HEK293T (cell line): ENCODE results near the gene KIAA0513.
"Not testable (repeated sequence)": the region's sequence is repeated elsewhere in the genome, so short reads cannot be mapped to it uniquely, and the experiment has no call there.

Experiments used
- CTCF ChIA-PET: fragments of 350-600 bp; formaldehyde crosslinking; extraction: SDS; loops from one replicate; lab custom pipeline; 2021; ENCODE audit warnings: antibody characterized with exemption, inconsistent platforms; lab: Yijun Ruan, JAX
- POLR2A ChIA-PET: fragments of 350-600 bp; formaldehyde crosslinking; extraction: SDS; loops from one replicate; lab custom pipeline; 2020; ENCODE audit warnings: antibody characterized with exemption, inconsistent platforms; lab: Yijun Ruan, JAX
- DNase-seq: peaks from one replicate; pipeline ENCODE4 v3.0.0; 2012; ENCODE audit warnings: mixed read lengths; ENCODE audit errors: extremely low spot score
- ARNT ChIP-seq: fragments of 450-650 bp; IDR thresholded peaks from 2 replicates; pipeline ENCODE4 v1.6.1; 2017; ENCODE audit warnings: mild to moderate bottlenecking
- BHLHE40 ChIP-seq: fragments of 450-650 bp; IDR thresholded peaks from 2 replicates; pipeline ENCODE4 v1.6.1; 2016; ENCODE audit warnings: mild to moderate bottlenecking, moderate library complexity, borderline replicate concordance
- CTBP1 ChIP-seq: fragments of 450-650 bp; IDR thresholded peaks from 2 replicates; pipeline ENCODE4 v1.6.1; 2016; ENCODE audit warnings: borderline replicate concordance
- ELF4 ChIP-seq: fragments of 450-650 bp; IDR thresholded peaks from 2 replicates; pipeline ENCODE4 v1.6.1; 2017; ENCODE audit warnings: antibody characterized with exemption
- FOXA1 ChIP-seq: fragments of 450-650 bp; IDR thresholded peaks from 2 replicates; pipeline ENCODE4 v1.6.1; 2016; ENCODE audit warnings: mild to moderate bottlenecking
- FOXK2 ChIP-seq: fragments of 450-650 bp; IDR thresholded peaks from 2 replicates; pipeline ENCODE4 v1.6.1; 2016; ENCODE audit warnings: mild to moderate bottlenecking
- FOXM1 ChIP-seq: fragments of 450-650 bp; IDR thresholded peaks from 2 replicates; pipeline ENCODE4 v1.6.1; 2017; ENCODE audit warnings: mild to moderate bottlenecking, borderline replicate concordance
- HDGF ChIP-seq: fragments of 450-650 bp; IDR thresholded peaks from 2 replicates; pipeline ENCODE4 v1.6.1; 2017; ENCODE audit warnings: antibody characterized with exemption, borderline replicate concordance
- L3MBTL2 ChIP-seq: fragments of 450-650 bp; conservative IDR thresholded peaks from 2 replicates; pipeline ENCODE4 v1.6.1; 2016; ENCODE audit warnings: mild to moderate bottlenecking
- LEF1 ChIP-seq: fragments of 450-650 bp; IDR thresholded peaks from 2 replicates; pipeline ENCODE4 v1.6.1; 2017; ENCODE audit warnings: mild to moderate bottlenecking, borderline replicate concordance
- NFRKB ChIP-seq: fragments of 450-650 bp; IDR thresholded peaks from 2 replicates; pipeline ENCODE4 v1.6.1; 2016; ENCODE audit warnings: mild to moderate bottlenecking, moderate library complexity
- SUZ12 ChIP-seq: fragments of 450-650 bp; IDR thresholded peaks from 2 replicates; pipeline ENCODE4 v1.6.1; 2016; ENCODE audit warnings: mild to moderate bottlenecking
- TARDBP ChIP-seq: fragments of 450-650 bp; IDR thresholded peaks from 2 replicates; pipeline ENCODE4 v1.6.1; 2016
- ZNF384 ChIP-seq: fragments of 450-650 bp; IDR thresholded peaks from 2 replicates; pipeline ENCODE4 v1.6.1; 2016
- TF ChIP-seq, protein P1 (sequence below): fragments of 450-650 bp; IDR thresholded peaks from 2 replicates; pipeline ENCODE4 v1.6.1; 2016

KIAA0513 gene

DNA sequence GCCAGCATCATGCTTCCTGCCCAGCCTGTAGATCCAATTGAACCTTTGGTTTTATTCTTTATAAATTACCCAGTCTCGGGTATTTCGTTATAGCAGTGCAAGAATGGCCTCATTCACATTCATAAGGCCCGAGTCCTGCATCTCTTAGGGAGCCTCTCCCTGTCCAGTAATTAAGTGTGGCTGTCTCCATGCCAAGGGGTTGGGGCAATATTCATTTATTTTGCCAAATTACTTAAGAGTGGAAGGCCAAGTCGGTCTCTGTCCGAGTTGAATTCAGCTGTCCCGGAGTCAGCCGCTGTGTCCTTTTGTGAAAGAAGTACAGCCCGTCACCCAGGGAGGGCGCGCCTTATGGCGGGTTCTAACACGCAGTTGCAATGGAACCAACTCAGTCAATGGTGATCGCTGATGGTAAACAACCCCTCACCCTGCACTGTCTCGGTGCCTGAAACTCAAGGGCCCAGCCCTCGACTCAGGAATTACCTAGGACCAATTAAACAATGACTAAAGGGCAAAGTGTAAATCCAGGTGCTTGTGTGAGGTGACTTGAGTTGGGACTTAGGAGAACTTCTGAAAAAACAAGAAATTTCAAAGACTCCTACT is 22.2 kb downstream of the KIAA0513 start:
- POLR2A ChIA-PET: interaction anchor here (1.0 kb wide), 1 partner anchor 11 kb away, joined by 3 read pairs; no protein-coding TSS in a partner anchor
- TF ChIP-seq SUZ12 (no peak), NFRKB (no peak), TARDBP (no peak), FOXA1 (no peak), ARNT (no peak), ZNF384 (no peak), HDGF (no peak), FOXM1 (no peak), ELF4 (no peak), LEF1 (no peak), FOXK2 (no peak), BHLHE40 (no peak), L3MBTL2 (no peak)
- TF ChIP-seq, protein P1, sequence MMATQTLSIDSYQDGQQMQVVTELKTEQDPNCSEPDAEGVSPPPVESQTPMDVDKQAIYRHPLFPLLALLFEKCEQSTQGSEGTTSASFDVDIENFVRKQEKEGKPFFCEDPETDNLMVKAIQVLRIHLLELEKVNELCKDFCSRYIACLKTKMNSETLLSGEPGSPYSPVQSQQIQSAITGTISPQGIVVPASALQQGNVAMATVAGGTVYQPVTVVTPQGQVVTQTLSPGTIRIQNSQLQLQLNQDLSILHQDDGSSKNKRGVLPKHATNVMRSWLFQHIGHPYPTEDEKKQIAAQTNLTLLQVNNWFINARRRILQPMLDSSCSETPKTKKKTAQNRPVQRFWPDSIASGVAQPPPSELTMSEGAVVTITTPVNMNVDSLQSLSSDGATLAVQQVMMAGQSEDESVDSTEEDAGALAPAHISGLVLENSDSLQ: no peak
- CTCF ChIA-PET: no interaction called here
- no peak for DNase-seq

DNA sequence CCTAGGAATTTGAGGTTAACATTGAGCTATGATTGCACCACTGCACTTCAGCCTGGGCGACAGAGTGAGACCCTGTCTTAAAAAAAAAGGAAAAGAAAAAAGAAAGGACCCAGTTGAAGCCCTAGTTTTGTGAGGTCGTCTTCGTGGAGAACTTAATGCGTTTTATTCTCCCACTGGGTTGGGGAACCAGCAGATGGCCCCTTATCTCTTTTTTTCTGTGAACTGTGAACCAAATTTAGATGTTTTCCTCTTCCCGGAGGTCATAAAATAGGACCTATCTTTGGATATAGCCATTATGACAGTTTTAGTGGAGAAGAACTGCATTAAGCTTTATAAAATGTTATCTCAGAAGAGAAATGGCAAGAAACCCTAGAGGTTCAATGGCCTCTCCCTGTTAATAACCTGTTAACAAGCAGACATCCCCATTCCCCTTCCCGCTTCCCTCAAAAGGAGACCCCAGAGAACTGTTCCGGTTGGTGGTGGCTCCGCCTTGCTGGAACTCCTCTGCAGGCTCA is 23.5 kb downstream of the KIAA0513 start:
- DNase-seq: no peak
- CTCF ChIA-PET: interaction anchor here (0.8 to 1.0 kb wide), 2 partner anchors 12 to 40 kb away, joined by 3 to 9 read pairs; partner anchors contain the start of gene ZDHHC7
- POLR2A ChIA-PET: interaction anchor here (1.0 kb wide), 1 partner anchor 10 kb away, joined by 3 read pairs; no protein-coding TSS in a partner anchor
- TF ChIP-seq SUZ12 (no peak), ZNF384 (no peak), HDGF (no peak), CTBP1 (no peak), ELF4 (no peak)

DNA sequence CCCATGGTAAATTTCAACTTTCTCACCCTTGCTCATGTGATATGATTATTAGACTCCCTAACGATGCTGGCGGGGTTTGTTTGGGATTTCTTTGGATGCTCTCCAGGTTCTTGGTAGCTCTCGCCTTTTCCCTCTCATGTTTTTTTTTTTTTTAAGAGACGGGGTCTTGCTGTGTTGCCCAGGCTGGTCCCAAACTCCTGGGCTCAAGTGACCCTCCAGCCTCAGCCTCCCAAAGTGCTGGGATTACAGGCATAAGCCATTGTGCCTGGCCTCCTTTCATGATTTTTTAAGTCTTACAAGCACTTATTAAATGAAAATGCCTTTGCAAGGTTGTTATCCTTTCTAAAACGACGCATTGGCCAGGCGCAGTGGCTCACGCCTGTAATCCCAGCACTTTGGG is 24.1 kb downstream of the KIAA0513 start:
- CTCF ChIA-PET: interaction anchor here (0.8 kb wide), 1 partner anchor 40 kb away, joined by 9 read pairs; the partner anchor contains the start of gene ZDHHC7
- POLR2A ChIA-PET: no interaction called here
- DNase-seq: no peak
- TF ChIP-seq ELF4: no peak
- 0 out of 2 replicates have a peak, but pooled peaks have one; percentile 28 for TF ChIP-seq ZNF384

DNA sequence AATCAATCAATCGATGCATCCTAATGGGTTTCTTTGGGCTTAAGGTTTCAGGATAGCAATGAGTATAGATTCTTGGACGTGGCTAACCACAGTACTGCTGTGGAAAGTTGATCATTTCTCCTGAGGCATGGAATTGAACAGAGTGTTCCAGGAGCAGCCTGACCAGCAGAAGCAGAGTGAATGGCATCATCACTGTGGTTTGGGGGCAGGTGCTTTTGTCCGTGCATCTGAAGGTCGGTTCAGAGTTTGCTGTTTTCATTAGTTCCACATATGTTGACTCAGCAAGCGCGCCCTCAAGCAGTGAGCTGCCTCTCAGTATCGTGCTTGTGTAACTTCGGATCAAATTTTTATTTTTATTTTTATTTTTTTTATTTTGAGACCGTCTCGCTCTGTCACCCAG is 24.9 kb downstream of the KIAA0513 start:
- TF ChIP-seq FOXM1 (no peak), TARDBP (no peak), NFRKB (no peak)
- no peak for DNase-seq
- CTCF ChIA-PET: no interaction called here
- POLR2A ChIA-PET: no interaction called here

DNA sequence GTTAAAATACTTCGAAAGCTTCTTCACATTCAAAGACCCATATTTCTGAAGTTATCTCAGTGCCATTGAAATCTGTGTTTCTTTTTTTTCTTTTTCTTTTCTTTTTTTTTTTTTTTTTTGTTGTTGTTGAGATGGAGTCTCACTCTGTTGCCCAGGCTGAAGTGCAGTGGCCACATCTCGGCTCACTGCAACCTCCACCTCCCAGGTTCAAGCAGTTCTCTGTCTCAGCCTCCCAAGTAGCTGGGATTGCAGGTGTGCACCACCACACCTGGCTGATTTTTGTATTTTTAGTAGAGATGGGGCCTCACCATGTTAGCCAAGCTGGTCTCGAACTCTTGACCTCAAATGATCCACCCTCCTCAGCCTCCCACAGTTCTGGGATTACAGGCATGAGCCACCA is 26.7 kb downstream of the KIAA0513 start:
- DNase-seq, POLR2A ChIA-PET, CTCF ChIA-PET: not testable (repeated sequence)

DNA sequence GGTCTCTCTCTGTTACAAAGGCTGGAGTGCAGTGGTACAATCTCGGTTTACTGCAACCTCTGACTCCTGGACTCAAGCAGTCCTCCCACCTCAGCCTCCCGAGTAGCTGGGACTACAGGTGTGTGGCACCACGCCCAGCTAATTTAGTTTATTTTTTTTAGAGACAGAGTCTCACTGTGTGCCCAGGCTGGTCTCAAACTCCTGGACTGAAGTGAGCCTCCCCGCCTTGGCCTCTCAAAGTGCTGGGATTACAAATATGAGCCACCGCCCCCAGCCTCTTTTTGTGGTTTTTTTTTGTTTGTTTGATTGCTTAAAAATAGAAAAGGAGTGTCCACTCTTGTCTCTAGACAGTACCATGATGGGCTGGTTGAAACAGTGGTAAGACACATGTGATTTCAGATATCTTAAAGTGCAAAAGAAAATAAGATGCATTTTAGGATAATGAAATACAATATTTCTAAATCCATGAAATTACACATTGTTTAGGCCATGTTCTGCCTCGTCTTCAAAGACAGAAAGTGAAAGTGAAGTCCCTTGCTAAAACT is 27.4 kb downstream of the KIAA0513 start:
- DNase-seq: no peak
- ChIA-PET CTCF (interaction anchor here (1.5 kb wide), 1 partner anchor 84 kb away, joined by 3 read pairs; no protein-coding TSS in a partner anchor), POLR2A (interaction anchor here (1.4 kb wide), 1 partner anchor 44 kb away, joined by 5 read pairs; the partner anchor contains the start of gene ZDHHC7)
- TF ChIP-seq FOXM1 (no peak), ELF4 (no peak), L3MBTL2 (no peak)

DNA sequence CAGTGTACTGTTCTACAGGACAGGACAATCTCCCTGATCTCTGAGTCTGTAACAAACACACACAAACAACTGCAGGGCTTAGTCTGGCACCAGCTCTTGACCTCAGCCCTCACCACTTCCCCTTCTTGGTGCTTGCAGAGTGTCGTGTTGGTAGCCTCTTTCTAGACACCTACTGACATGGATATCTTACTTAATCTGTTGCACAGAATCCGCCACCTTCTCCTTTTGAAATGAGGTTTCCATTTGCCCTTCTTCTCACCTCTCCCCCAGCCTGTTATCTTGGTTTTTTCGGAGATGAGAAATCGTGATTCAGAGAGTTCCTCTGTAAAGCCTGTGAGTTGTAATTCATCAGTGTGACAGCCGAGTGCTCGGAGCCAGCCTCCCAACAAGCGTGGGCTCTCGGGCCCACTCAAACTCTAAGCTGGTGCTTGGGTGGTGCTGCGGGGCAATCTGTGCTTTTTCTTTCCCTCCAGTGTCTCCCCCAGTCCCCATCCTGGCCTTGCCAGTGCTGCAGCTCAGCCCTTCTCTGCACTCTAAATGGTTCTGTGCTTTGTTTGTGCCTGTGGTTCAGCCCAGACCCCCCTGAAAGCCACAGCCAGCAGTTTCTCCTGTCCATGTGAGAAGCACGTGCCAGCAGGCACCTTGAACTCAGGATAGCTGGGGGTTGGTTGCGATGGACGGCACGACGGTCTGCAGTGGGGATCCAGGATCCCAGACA is 28.1 kb downstream of the KIAA0513 start:
- ChIA-PET CTCF (interaction anchor here (0.5 to 1.5 kb wide), 6 partner anchors 9 to 85 kb away, joined by 3 to 5 read pairs (median 3); no protein-coding TSS in a partner anchor), POLR2A (interaction anchor here (1.0 to 1.4 kb wide), 3 partner anchors 10 to 44 kb away, joined by 3 to 5 read pairs (median 4); partner anchors contain the start of genes KIAA0513 and ZDHHC7)
- DNase-seq: no peak
- TF ChIP-seq, protein P1: peak; percentile 74
- TF ChIP-seq FOXA1 (no peak), LEF1 (no peak), NFRKB (no peak), L3MBTL2 (no peak)
